DOHH2 (cell line): ENCODE results near the gene TRRAP.
"Not testable (repeated sequence)": the region's sequence is repeated elsewhere in the genome, so short reads cannot be mapped to it uniquely, and the experiment has no call there.

ENCODE experiments used
- H3F3A ChIP-seq: fragments of 200-600 bp; sonication (generic), shearing (Covaris generic); 2 replicates; pipeline ENCODE4 v1.6.0; 2016; ENCODE audit warnings: antibody characterized with exemption, mild to moderate bottlenecking; ENCODE audit not compliant: control insufficient read depth, insufficient read depth
- H3K27ac ChIP-seq: fragments of 200-600 bp; sonication (generic); 2 replicates; pipeline ENCODE4 v1.5.1; 2014; ENCODE audit warnings: low read depth, mild to moderate bottlenecking, low read length, moderate library complexity
- H3K27me3 ChIP-seq: fragments of 200-600 bp; sonication (generic); 2 replicates; pipeline ENCODE4 v1.6.1; 2014; ENCODE audit warnings: mild to moderate bottlenecking, low read length, mixed read lengths; ENCODE audit not compliant: control insufficient read depth
- H3K36me3 ChIP-seq: fragments of 200-600 bp; sonication (generic); 2 replicates; pipeline ENCODE4 v1.6.1; 2014; ENCODE audit warnings: mild to moderate bottlenecking, low read length, moderate library complexity, mixed read lengths; ENCODE audit not compliant: control insufficient read depth
- H3K4me1 ChIP-seq: fragments of 200-600 bp; sonication (generic); 2 replicates; pipeline ENCODE4 v1.6.1; 2014; ENCODE audit warnings: mild to moderate bottlenecking, low read length, mixed read lengths; ENCODE audit not compliant: control insufficient read depth
- H3K4me2 ChIP-seq: fragments of 200-600 bp; sonication (generic); 2 replicates; pipeline ENCODE4 v1.6.0; 2014; ENCODE audit warnings: mild to moderate bottlenecking, low read length, moderate library complexity
- H3K4me3 ChIP-seq: fragments of 200-600 bp; sonication (generic); 2 replicates; pipeline ENCODE4 v1.5.1; 2014; ENCODE audit warnings: mild to moderate bottlenecking, low read length, mixed read lengths
- H3K79me2 ChIP-seq: fragments of 200-600 bp; sonication (generic); 2 replicates; pipeline ENCODE4 v1.6.1; 2014; ENCODE audit warnings: mild to moderate bottlenecking, low read length, mixed read lengths; ENCODE audit not compliant: control insufficient read depth
- H3K9me2 ChIP-seq: fragments of 200-600 bp; sonication (generic); replicated peaks from 2 replicates; pipeline ENCODE4 v1.6.1; 2014; ENCODE audit warnings: mild to moderate bottlenecking, low read length, mixed read lengths; ENCODE audit not compliant: control insufficient read depth
- H3K9me3 ChIP-seq: fragments of 200-600 bp; sonication (generic); 2 replicates; pipeline ENCODE4 v1.6.1; 2014; ENCODE audit warnings: antibody characterized with exemption, low read length, mixed read lengths; ENCODE audit not compliant: control insufficient read depth, insufficient read depth
- H4K20me1 ChIP-seq: fragments of 200-600 bp; sonication (generic); 2 replicates; pipeline ENCODE4 v1.6.0; 2014; ENCODE audit warnings: low read depth, mild to moderate bottlenecking, antibody characterized with exemption, low read length, moderate library complexity; ENCODE audit not compliant: control insufficient read depth, insufficient read depth
- CTCF ChIP-seq: fragments of 200-600 bp; sonication (generic); IDR thresholded peaks from one replicate; pipeline ENCODE4 v1.5.1; 2014; ENCODE audit warnings: antibody characterized with exemption, mild to moderate bottlenecking, low read depth, low read length; ENCODE audit not compliant: poor library complexity, severe bottlenecking
- EZH2phosphoT487 ChIP-seq: fragments of 200-600 bp; sonication (generic); IDR thresholded peaks from 2 replicates; pipeline ENCODE4 v1.6.1; 2017; ENCODE audit warnings: borderline replicate concordance, mild to moderate bottlenecking, antibody characterized with exemption, low read length, moderate library complexity, mixed read lengths

The TRRAP gene

DNA sequence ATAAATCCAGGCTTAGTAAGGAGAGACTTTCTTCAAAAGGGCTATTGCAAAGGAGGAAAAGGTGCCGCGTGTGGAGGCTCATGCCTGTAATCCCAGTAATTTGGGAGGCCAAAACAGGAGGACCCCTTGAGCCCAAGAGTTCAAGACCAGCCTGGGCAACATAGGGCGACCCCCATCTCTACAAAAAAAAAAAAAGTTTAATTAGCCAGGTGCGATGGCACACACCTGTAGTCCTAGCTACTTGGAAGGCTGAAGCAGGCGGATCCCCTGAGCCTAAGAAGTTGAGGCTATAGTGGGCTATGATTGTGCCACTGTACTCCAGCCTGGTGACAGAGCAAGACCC is 40.7 kb upstream of the TRRAP start:
- Histone ChIP-seq H3K9me3 (no peaks in the 10 kb centered on the region), H3K27me3 (peaks cover 5% of the 10 kb centered on the region; the same call in 1 of the 2 replicates), H4K20me1 (no peaks in the 10 kb centered on the region), H3F3A (no peaks in the 10 kb centered on the region), H3K4me2 (no peak overlapping the region), H3K9me2 (no peaks in the 10 kb centered on the region), H3K36me3 (no peaks in the 10 kb centered on the region), H3K4me1 (no peaks in the 10 kb centered on the region), H3K27ac (no peak overlapping the region), H3K4me3 (no peak overlapping the region), H3K79me2 (no peaks in the 10 kb centered on the region)
- no peak for TF ChIP-seq CTCF
- no peak for TF ChIP-seq EZH2phosphoT487

- H3K4me1 ChIP-seq, result no peaks in the 10 kb centered on the region
- no peak overlapping the region for H3K27ac ChIP-seq
- no peaks in the 10 kb centered on the region for H3K9me3 ChIP-seq
- H3K9me2 ChIP-seq, result no peaks in the 10 kb centered on the region
- no peak overlapping the region for H3K4me3 ChIP-seq
- no peak overlapping the region for H3K4me2 ChIP-seq
- H4K20me1 ChIP-seq, result no peaks in the 10 kb centered on the region
- TF ChIP-seq EZH2phosphoT487 (no peak), CTCF (no peak)
- no peaks in the 10 kb centered on the region for H3K36me3 ChIP-seq
- no peaks in the 10 kb centered on the region for H3F3A ChIP-seq
- H3K27me3 ChIP-seq, result peaks cover 5% of the 10 kb centered on the region; the same call in 1 of the 2 replicates
- no peaks in the 10 kb centered on the region for H3K79me2 ChIP-seq
Measured at GRCh38 chr7:98840096-98840495, 38.2 kb upstream of the TRRAP start.

DNA sequence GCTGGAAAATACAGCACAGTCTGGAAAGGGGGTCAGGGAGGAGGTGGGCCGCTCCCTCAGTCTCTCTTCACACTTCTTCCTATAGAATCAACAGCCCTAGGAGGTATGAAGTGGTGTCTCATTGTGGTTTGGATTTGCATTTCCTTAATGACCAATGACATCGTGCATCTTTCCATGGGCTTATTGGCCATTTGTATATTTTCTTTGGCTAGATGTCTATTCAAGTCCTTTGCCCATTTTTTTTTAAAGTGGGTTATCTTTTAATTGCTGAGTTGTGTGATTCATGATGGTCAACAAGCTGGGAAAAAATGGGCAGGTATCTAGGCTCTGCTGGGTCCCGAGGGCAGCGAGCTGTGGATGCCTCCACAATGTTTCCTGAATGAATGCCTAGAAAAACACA is 37.6 kb upstream of the TRRAP start:
- H3K9me3 ChIP-seq, result no peaks in the 10 kb centered on the region
- H3K27ac ChIP-seq, result no peak overlapping the region
- H3K79me2 ChIP-seq, result no peaks in the 10 kb centered on the region
- H4K20me1 ChIP-seq, result no peaks in the 10 kb centered on the region
- H3K4me1 ChIP-seq, result no peaks in the 10 kb centered on the region
- H3K4me2 ChIP-seq, result no peak overlapping the region
- H3K36me3 ChIP-seq, result no peaks in the 10 kb centered on the region
- no peak for TF ChIP-seq EZH2phosphoT487
- no peaks in the 10 kb centered on the region for H3K9me2 ChIP-seq
- no peak overlapping the region for H3K4me3 ChIP-seq
- peaks cover 5% of the 10 kb centered on the region; the same call in 1 of the 2 replicates for H3K27me3 ChIP-seq
- H3F3A ChIP-seq, result no peaks in the 10 kb centered on the region

- Histone ChIP-seq H3K79me2 (no peaks in the 10 kb centered on the region), H3K27ac (no peak overlapping the region), H3K4me2 (no peak overlapping the region), H3K9me2 (no peaks in the 10 kb centered on the region), H3K36me3 (no peaks in the 10 kb centered on the region), H3K4me3 (no peak overlapping the region), H3K27me3 (peaks cover 5% of the 10 kb centered on the region; the same call in 1 of the 2 replicates), H3K4me1 (no peaks in the 10 kb centered on the region), H3K9me3 (no peaks in the 10 kb centered on the region), H3F3A (no peaks in the 10 kb centered on the region), H4K20me1 (no peaks in the 10 kb centered on the region)
- TF ChIP-seq EZH2phosphoT487 (no peak), CTCF (peak; percentile 99)
Measured at GRCh38 chr7:98841179-98841997, 36.9 kb upstream of the TRRAP start.

- H3K4me1 ChIP-seq, H3K4me2 ChIP-seq, H3K79me2 ChIP-seq, H3K27me3 ChIP-seq, H3F3A ChIP-seq, H4K20me1 ChIP-seq, H3K4me3 ChIP-seq, H3K27ac ChIP-seq, H3K36me3 ChIP-seq, H3K9me2 ChIP-seq, H3K9me3 ChIP-seq: not testable (repeated sequence)
Measured at GRCh38 chr7:98842552-98842951, 35.8 kb upstream of the TRRAP start.
